Dermis microvascular lymphatic vessel endothelial cell (primary cell): Measurements from ENCODE around the gene PSTPIP2. TPM values are rescaled to one million over a fixed set of nuclear protein-coding genes. Genes with fewer than 3 reads are reported as not detected.
"Not testable (repeated sequence)": the region's sequence is repeated elsewhere in the genome, so short reads cannot be mapped to it uniquely, and the experiment has no call there.

Source experiments
- DNase-seq, 2 donors: peaks; one replicate each; pipeline versions ENCODE4 v3.0.0 to v3.0.0-alpha.2; 2010; ENCODE audit warnings: low read depth in 2 of 2
- total RNA-seq: library from RNA; depleted of rRNA; stranded (reverse); fragments of >200 nt; gene quantifications from 2 replicates; pipeline ENCODE4 v1.2.1, GENCODE V29; 2014

PSTPIP2 gene
- 0.63 and 0.64 TPM in 2 replicates for total RNA-seq

DNA sequence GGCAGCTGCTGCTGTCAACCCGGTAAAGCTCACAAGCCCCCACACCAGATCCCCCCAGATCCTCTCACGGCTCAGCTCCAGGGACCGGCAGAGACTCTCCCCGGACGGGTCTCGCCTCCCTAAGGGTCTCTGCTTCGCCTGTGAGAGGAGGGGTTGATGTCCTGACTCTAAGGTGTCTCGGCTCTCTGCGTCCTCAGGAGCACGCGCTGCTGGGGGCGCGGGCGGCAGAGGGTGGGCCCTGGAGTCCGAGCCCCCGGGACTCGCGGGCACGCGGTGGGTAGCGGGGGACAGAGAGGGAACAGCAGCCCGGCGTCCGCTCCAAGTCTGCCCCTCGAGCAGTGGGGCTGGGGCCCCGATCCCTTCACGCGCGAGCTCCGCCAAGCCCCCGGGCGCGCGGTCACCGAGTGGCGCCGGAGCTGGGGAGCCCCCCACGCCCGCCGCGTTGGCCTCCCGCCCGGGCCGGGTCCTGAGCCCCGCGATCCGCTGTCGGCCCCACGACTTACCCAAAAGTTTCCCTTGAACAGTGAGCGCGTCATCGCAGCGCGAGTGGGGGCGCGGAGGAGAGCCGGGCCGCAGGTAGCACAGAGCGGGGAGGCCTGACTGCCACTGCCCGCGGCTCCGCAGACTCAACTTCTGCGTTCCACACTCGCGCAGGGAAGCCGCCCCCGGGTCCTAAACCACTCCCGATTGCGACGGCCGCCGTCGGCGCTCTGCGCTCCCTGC lies at the start of gene PSTPIP2:
PSTPIP2 (minus strand) TSS at position 608 of the 723 bp plus-strand sequence; CDS start at position 536, 72 bp downstream.
- peak in 1 of 2 donors; percentile 53 for DNase-seq

DNA sequence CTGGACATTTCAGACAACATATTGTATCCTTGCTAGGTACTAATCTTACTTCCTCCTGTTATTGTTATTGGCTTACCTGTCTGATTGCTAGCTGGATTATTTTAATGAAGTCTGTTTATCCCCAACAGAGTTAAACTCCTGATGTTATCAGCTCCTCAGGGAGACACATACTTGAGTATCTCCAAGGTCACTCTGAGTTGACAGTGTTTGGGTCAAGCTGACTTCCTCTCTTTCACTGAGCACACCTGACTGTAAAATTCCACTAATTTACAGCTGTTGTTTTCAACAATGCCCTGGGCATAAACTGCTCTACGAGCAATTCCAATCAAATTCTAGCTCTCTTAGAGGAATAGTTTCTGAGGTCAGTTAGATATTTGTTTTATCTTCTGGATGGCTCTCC lies 41.7 kb upstream of the PSTPIP2 start:
- DNase-seq = peak in 1 of 2 donors; percentile 10

DNA sequence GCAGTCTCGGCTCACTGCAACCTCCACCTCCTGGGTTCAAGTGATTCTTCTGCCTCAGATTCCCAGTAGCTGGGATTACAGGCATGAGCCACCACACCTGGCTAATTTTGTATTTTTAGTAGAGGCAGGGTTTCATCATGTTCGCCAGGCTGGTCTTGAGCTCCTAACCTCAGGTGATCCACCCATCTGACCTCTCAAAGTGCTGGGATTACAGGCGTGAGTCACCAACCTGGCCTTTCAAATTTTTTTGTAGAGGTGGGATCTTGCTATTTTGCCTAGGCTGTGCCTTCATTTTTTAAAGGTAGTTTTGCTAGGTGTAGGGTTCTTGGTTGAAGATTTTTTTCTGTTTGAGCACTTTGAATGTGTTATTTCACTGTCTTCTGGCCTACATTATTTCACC lies 38.3 kb upstream of the PSTPIP2 start:
- DNase-seq = no peak

- DNase-seq = no peak
These were observed 37.3 kb upstream of the PSTPIP2 start for GRCh38 chr18:46109386-46109785.

DNA sequence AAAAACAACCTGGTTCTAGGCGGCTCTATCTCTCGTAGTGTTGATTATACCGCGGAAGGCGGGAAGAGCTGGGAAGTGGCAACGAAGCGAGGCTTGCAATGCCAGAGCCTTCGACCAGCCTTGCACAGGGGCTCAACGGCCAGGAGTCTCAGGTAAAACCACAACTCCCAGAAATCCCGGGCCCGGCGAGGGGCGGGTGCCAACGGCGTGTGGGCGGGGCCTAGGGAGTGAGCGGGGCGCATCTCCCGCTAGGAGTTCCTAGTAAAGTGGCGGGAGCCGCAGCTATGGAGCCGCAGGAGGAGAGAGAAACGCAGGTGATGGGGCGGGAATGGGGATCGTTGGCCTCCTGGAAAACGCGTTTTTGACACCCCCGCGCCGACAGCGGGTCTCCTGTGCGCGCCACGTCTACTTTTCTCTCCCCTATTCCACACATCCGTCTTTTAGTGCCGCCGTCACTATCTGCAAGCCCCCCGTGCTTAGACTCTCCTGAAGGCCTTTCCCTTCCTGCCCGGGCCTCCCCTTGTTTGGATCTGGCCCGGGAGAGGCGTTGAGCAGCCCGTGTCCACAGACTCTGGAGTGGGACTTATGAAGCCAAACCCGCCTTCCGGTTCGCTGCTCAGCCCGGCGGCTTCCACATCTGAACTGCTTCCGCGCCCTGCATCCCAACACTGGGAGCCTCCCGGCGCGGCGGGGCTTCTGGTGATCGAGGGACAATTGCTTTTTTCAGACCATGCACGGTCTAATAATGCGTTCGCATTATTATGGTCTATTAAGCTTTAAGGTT lies 32.3 kb upstream of the PSTPIP2 start, which contains the start of gene HAUS1:
HAUS1 (plus strand) TSS at position 258 of the 784 bp plus-strand sequence; CDS start at position 285, 27 bp downstream.
- DNase-seq = peak; percentile 38 to 83

GRCh38 chr18:46099463-46099862 lies 27.4 kb upstream of the PSTPIP2 start:
- no peak for DNase-seq

DNA sequence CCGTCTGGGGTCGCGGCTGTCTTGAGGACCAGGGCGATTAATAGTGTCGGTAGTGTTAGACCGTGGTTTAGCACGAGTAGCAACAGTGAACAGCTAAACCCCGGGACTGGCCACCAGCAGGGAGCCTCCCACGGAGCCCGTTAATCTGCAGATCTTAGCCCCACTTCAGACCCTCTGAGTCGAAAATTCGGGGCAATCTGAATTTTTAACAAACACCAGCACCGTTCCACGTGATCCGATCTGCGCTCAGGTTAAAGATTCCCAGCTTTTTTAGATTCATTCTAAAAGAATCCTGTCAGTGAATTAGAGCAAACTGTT lies 26.5 kb upstream of the PSTPIP2 start:
- no peak for DNase-seq

GRCh38 chr18:46097801-46098615 lies 25.9 kb upstream of the PSTPIP2 start, which contains the start of gene ATP5F1A:
Gene ATP5F1A, minus strand, starts transcription at chr18:46098296. Its CDS starts 65 bp downstream, at chr18:46098231.
- DNase-seq = peak; percentile 51 to 81

DNA sequence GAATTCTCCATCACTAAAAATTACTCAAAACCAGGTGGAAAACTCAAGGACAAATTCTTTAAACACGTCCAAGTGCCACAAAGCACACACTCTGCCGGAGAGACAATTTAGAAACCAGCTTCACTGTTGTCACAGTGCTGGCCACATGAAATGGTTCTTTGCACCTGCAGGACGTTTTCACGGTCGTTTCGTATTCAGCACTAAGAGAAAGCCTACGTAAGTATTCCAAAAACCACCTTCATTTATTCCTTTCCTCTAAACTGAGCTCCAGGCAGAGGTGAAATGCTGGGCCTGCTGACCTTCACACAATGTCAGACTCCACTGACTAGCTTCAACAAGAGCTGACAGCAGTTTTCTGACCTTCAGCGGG lies 25.4 kb upstream of the PSTPIP2 start:
- no peak for DNase-seq

- DNase-seq = no peak
These were observed 24.7 kb upstream of the PSTPIP2 start for GRCh38 chr18:46096651-46097300.

- DNase-seq = no peak
These were observed 23.5 kb upstream of the PSTPIP2 start for GRCh38 chr18:46095532-46095931.

- DNase-seq = not testable (repeated sequence)
These were observed 16.4 kb upstream of the PSTPIP2 start for GRCh38 chr18:46088501-46088900.

- no peak for DNase-seq
These were observed 12.4 kb upstream of the PSTPIP2 start for GRCh38 chr18:46084431-46084830.

DNA sequence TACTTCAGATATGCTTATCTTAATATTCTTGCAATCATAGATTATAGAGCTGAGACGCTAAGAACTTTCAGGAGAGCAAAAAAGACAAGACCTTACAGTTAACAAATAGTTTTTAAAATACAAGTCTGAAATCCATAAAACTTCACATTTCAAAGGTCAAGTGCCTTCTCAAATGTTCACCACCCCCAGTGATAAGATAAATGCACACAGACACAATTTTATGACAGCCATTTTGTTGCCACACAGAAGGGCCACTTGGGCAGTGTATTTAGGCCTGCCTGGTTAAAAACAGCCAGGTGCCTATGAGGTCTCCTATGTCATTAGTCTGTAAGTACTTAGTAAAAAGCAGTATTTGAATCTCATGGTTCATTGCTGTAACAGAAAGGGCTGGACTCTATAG lies 8.1 kb upstream of the PSTPIP2 start:
- DNase-seq = no peak

DNA sequence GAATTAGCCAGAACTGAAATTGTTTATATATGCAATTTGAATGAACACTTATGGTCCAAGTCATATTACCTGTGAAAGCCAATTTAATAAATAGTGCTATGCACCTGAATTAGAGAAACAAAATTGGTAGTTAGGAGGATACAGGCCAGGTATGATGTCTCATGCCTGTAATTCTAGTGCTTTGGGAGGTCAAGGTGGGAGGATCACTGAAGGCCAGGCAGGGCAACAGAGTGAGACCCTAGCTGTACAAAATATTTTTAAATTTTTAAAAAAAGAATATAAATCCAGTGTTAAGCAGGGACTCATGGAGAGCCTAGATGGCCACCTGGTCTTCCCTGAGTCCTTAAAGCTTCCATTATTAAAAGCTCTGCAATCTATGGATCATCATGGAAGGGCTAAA lies 7.3 kb upstream of the PSTPIP2 start:
- DNase-seq = no peak

DNA sequence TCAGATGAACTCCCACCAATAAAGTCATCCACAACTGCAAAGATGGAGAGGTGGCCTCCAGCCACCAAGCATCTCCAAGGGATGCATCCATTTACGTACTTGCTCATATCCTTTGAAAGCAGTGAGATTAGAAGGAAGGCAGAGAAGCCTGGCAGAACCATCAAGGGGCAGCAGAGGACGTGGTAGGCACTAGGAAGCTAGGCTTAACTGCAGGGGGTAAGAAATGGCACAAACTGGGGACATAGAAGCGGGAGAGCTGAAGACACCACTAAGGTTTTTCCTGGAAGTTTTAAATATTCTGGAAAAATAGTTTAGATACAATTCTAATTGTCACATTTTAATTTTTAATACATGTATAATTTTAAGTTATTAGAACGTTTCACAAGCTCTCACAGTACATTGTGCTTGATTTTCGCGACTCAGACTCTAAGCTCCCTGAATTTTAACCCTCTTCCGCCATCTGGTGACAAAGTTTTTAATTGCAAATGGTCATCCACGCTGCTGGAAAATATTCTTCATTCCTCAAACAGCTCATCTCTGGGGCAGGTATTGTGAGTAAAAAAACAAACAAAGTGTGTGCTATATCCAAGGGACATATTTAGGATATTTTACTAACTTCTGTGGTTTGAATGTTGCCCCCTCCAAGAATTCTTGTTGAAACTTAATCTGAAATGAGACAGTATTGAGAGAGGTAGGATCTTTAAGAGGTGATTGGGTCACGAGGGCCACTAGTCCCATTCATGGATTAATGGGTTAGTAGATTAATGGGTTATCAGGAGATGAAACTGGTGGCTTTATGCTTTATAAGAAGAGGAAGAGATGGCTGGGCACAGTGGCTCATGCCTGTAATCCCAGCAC lies 1.6 kb upstream of the PSTPIP2 start:
- DNase-seq = peak; percentile 47 to 61

GRCh38 chr18:46072959-46073358 lies 899 bp upstream of the PSTPIP2 start:
- no peak for DNase-seq

- no peak for DNase-seq
These were observed 362 bp upstream of the PSTPIP2 start for GRCh38 chr18:46072376-46072867.

- DNase-seq = no peak
These were observed 1.0 kb downstream of the PSTPIP2 start for GRCh38 chr18:46070815-46071652.
